Endothelial cell of umbilical vein (primary cell): ENCODE data around the gene S100Z. TPM values are rescaled to one million over a fixed set of nuclear protein-coding genes. Genes with fewer than 3 reads are reported as not detected.

ENCODE experiments used
- BruUV-seq: library from RNA; stranded (reverse); fragments of 400-500 nt; replicated peaks from 2 replicates; lab custom pipeline; 2021; lab: Mats Ljungman, UMichigan
- CTCF ChIA-PET: fragments of 300-600, 350-600 bp; sonication (Branson Sonifier 250); formaldehyde crosslinking; loops from one replicate; lab custom pipeline; 2021; ENCODE audit warnings: antibody characterized with exemption, inconsistent platforms; lab: Charles Lee
- POLR2A ChIA-PET: fragments of 300-600, 350-600 bp; sonication (Branson Sonifier 250); formaldehyde crosslinking; loops from one replicate; lab custom pipeline; 2021; ENCODE audit warnings: antibody characterized with exemption, inconsistent platforms; lab: Charles Lee
- DNase-seq: peaks from one replicate; pipeline ENCODE4 v3.0.0-alpha.2; 2011; ENCODE audit warnings: low read depth, low spot score
- FAIRE-seq: peaks from 2 replicates; lab custom pipeline; 2011; peaks lifted over from hg19 to GRCh38; lab: Jason Lieb, UNC
- H2AFZ ChIP-seq: 2 replicates; pipeline ENCODE4 v1.6.0; 2012; ENCODE audit warnings: low read depth, low read length, control low read depth, inconsistent platforms
- H3K27ac ChIP-seq: 2 replicates; pipeline ENCODE4 v1.5.1; 2011; ENCODE audit warnings: low read depth, mild to moderate bottlenecking, control low read depth, low read length, moderate library complexity; ENCODE audit not compliant: insufficient read depth
- H3K27me3 ChIP-seq, 2 experiments: 2 replicates each; pipeline versions ENCODE4 v1.6.0 to v1.6.1; 2011; ENCODE audit warnings: low read length in 2 of 2, mixed read lengths in 1 of 2; ENCODE audit not compliant: control insufficient read depth in 2 of 2, insufficient read depth in 2 of 2
- H3K36me3 ChIP-seq, 2 experiments: 2 replicates in 1 of 2; 3 replicates in 1 of 2; pipeline ENCODE4 v1.5.1; 2011; ENCODE audit warnings: low read length in 2 of 2, mild to moderate bottlenecking in 1 of 2, moderate library complexity in 1 of 2; ENCODE audit not compliant: control insufficient read depth in 2 of 2, insufficient read depth in 2 of 2; ENCODE audit errors: extremely low read depth in 1 of 2
- H3K4me1 ChIP-seq: 3 replicates; pipeline ENCODE4 v1.5.1; 2011; ENCODE audit warnings: mild to moderate bottlenecking, low read length; ENCODE audit not compliant: control insufficient read depth, insufficient read depth; ENCODE audit errors: extremely low read depth
- H3K4me2 ChIP-seq: 2 replicates; pipeline ENCODE4 v1.6.1; 2011; ENCODE audit warnings: low read length, control low read depth, mixed read lengths; ENCODE audit not compliant: insufficient read depth
- H3K4me3 ChIP-seq, 3 experiments: fragments of 200-600 bp in 1 of 3; sonication (generic), shearing (Covaris generic) in 1 of 3; replicated peaks in 1 of 3; 2 replicates each; pipeline ENCODE4 v1.5.1; 2011 to 2016; ENCODE audit warnings: control low read depth in 3 of 3, low read length in 3 of 3, mild to moderate bottlenecking in 2 of 3, inconsistent platforms in 1 of 3, low read depth in 1 of 3, moderate library complexity in 1 of 3; ENCODE audit not compliant: insufficient read depth in 1 of 3
- H3K79me2 ChIP-seq: 2 replicates; pipeline ENCODE4 v1.6.0; 2012; ENCODE audit warnings: low read length, inconsistent platforms; ENCODE audit not compliant: control insufficient read depth, insufficient read depth
- H3K9ac ChIP-seq: replicated peaks from 2 replicates; pipeline ENCODE3; 2011; ENCODE audit warnings: low read length, control low read depth; ENCODE audit not compliant: insufficient read depth; ENCODE audit errors: extremely low read depth
- H3K9me1 ChIP-seq: replicated peaks from 3 replicates; pipeline ENCODE4 v1.6.0; 2011; ENCODE audit warnings: mild to moderate bottlenecking, low read length; ENCODE audit not compliant: control insufficient read depth, insufficient read depth; ENCODE audit errors: extremely low read depth
- H3K9me3 ChIP-seq: replicated peaks from 2 replicates; pipeline ENCODE4 v1.5.1; 2012; ENCODE audit warnings: low read length, inconsistent platforms; ENCODE audit not compliant: control insufficient read depth, insufficient read depth
- H4K20me1 ChIP-seq: replicated peaks from 2 replicates; pipeline ENCODE3; 2011; ENCODE audit warnings: mild to moderate bottlenecking, low read length; ENCODE audit not compliant: control insufficient read depth, insufficient read depth; ENCODE audit errors: extremely low read depth
- GATA2 ChIP-seq: IDR thresholded peaks from 2 replicates; pipeline ENCODE4 v1.7.0; 2011; ENCODE audit warnings: low read depth, mild to moderate bottlenecking, moderate library complexity, mixed read lengths, low read length; ENCODE audit not compliant: insufficient read length, insufficient read depth
- MAX ChIP-seq: IDR thresholded peaks from 2 replicates; pipeline ENCODE4 v1.6.1; 2011; ENCODE audit not compliant: insufficient read depth, insufficient read length
- MYC ChIP-seq: IDR thresholded peaks from one replicate; pipeline ENCODE4 v1.6.1; 2011; ENCODE audit warnings: mild to moderate bottlenecking, low read depth, low read length
- POLR2AphosphoS5 ChIP-seq: IDR thresholded peaks from 2 replicates; pipeline ENCODE4 v1.6.1; 2012; ENCODE audit warnings: low read depth, mild to moderate bottlenecking, control low read depth, low read length, moderate library complexity; ENCODE audit not compliant: insufficient read depth
- dilution Hi-C: fragments of 300-500 bp; cut with MboI; formaldehyde crosslinking; loops from one replicate; pipeline ENCODE4 v1.15.0; 2019; ENCODE audit warnings: low sequenced_read_pairs; ENCODE audit not compliant: extremely low pct_ligation_motif_present
- intact Hi-C: fragments of 100-400 bp; cut with micrococcal nuclease; formaldehyde crosslinking; loops from one replicate; pipeline ENCODE4 v1.10.0; 2022
- polyA plus RNA-seq, 4 experiments: library from polyadenylated mRNA; depleted of rRNA in 3 of 4; stranded (reverse) in 3 of 4; unstranded in 1 of 4; fragments of >200 nt; gene quantifications; 2 replicates each; pipeline versions ENCODE4 v1.2.1 to v1.2.3, GENCODE V29; 2011 to 2012; ENCODE audit warnings: missing spikeins in 1 of 4
- total RNA-seq: library from RNA; stranded (reverse); gene quantifications from 2 replicates; pipeline ENCODE4 v1.2.3, GENCODE V29; 2021
- TF ChIP-seq, protein P1 (sequence below), 2 donors: IDR thresholded peaks; 1 replicate in 1 of 2; 2 replicates in 1 of 2; pipeline ENCODE4 v1.5.1; 2011; ENCODE audit warnings: low read length in 2 of 2, mild to moderate bottlenecking in 2 of 2, moderate library complexity in 2 of 2, control low read depth in 1 of 2, inconsistent platforms in 1 of 2, low read depth in 1 of 2; ENCODE audit not compliant: insufficient read depth in 1 of 2; ENCODE audit errors: extremely low read depth in 1 of 2

S100Z gene
- total and polyA plus RNA-seq, 2 donors (not counting 3 experiments of a cell fraction or from before 2014, with no cell fraction given): not detected

GRCh38 chr5:76804266-76804665 is 45.5 kb upstream of the S100Z start:
- no peak overlapping the region for H3K27ac ChIP-seq
- CTCF ChIA-PET: interaction anchor here (1.2 to 4.4 kb wide), 3 partner anchors 13 to 30 kb away, joined by 7 to 52 read pairs (median 34); partner anchors contain the start of gene F2RL1
- no peak overlapping the region for H2AFZ ChIP-seq
- no peaks in the 10 kb centered on the region for H3K27me3 ChIP-seq
- peaks cover 42% of the 10 kb centered on the region for H3K4me1 ChIP-seq
- TF ChIP-seq MAX (no peak), GATA2 (no peak), POLR2AphosphoS5 (no peak), MYC (no peak)
- TF ChIP-seq, protein P1, sequence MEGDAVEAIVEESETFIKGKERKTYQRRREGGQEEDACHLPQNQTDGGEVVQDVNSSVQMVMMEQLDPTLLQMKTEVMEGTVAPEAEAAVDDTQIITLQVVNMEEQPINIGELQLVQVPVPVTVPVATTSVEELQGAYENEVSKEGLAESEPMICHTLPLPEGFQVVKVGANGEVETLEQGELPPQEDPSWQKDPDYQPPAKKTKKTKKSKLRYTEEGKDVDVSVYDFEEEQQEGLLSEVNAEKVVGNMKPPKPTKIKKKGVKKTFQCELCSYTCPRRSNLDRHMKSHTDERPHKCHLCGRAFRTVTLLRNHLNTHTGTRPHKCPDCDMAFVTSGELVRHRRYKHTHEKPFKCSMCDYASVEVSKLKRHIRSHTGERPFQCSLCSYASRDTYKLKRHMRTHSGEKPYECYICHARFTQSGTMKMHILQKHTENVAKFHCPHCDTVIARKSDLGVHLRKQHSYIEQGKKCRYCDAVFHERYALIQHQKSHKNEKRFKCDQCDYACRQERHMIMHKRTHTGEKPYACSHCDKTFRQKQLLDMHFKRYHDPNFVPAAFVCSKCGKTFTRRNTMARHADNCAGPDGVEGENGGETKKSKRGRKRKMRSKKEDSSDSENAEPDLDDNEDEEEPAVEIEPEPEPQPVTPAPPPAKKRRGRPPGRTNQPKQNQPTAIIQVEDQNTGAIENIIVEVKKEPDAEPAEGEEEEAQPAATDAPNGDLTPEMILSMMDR (IDR thresholded peaks at IDR 0.05; ENCODE audit: extremely low read depth in 1 of 2, insufficient read depth in 1 of 2, low read depth in 1 of 2, low read length in 2 of 2): no peak
- no peaks in the 10 kb centered on the region for H3K9me3 ChIP-seq
- no TSS peak for BruUV-seq
- DNase-seq (no peak), FAIRE-seq (no peak)
- H3K9me1 ChIP-seq: no peaks in the 10 kb centered on the region
- no peaks in the 10 kb centered on the region for H3K79me2 ChIP-seq
- H3K9ac ChIP-seq: no peak overlapping the region
- POLR2A ChIA-PET: no interaction called here
- no peak overlapping the region for H3K4me3 ChIP-seq
- no peaks in the 10 kb centered on the region for H3K36me3 ChIP-seq
- intact Hi-C loops: no loop called here
- no peaks in the 10 kb centered on the region for H4K20me1 ChIP-seq
- dilution Hi-C loops: loop anchor here (25.0 kb wide), 1 partner anchor 117 kb away; no protein-coding TSS in a partner anchor
- H3K4me2 ChIP-seq: no peak overlapping the region
